HCT116 (cell line): Measurements from ENCODE around the gene TMEM45A. TPM values are rescaled to one million over a fixed set of nuclear protein-coding genes. Genes with fewer than 3 reads are reported as not detected.
A peak's percentile ranks its signal among the peaks of the same experiment; 100 is the strongest.

Source experiments
- ATAC-seq: fragments of 200-7000 bp; cut with Tn5 transposase; 2 replicates; pipeline ENCODE4 v1.9.1; 2020; ENCODE audit warnings: mild to moderate bottlenecking, moderate library complexity
- BruUV-seq: library from RNA; stranded (reverse); fragments of 400-500 nt; replicated peaks from 2 replicates; lab custom pipeline; 2021; lab: Mats Ljungman, UMichigan
- CTCF ChIA-PET: fragments of 300-600 bp; sonication (Branson Sonifier 250); formaldehyde crosslinking; loops from one replicate; lab custom pipeline; 2021; ENCODE audit warnings: antibody characterized with exemption; lab: Charles Lee
- POLR2A ChIA-PET: fragments of 300-600, 350-600 bp; sonication (Branson Sonifier 250); formaldehyde crosslinking; loops from one replicate; lab custom pipeline; 2021; ENCODE audit warnings: antibody characterized with exemption; lab: Charles Lee
- RAD21 ChIA-PET, 2 experiments: fragments of 300-600 bp; sonication (Branson Sonifier 250); formaldehyde crosslinking; loops; one replicate each; lab custom pipeline; 2023; ENCODE audit warnings: low total read pairs in 2 of 2; ENCODE audit not compliant: uncharacterized antibody in 2 of 2, unreplicated experiment in 2 of 2, low non-redundant PET in 1 of 2; lab: Charles Lee
- DNase-seq: peaks from one replicate; pipeline ENCODE4 v3.0.0-alpha.2; 2010; ENCODE audit warnings: low read depth, low spot score
- H2AFZ ChIP-seq: fragments of 200-600 bp; shearing (Covaris generic), sonication (generic); 2 replicates; pipeline ENCODE4 v1.6.1; 2017; ENCODE audit warnings: low read depth, mixed run types, mixed read lengths, antibody characterized with exemption, low read length; ENCODE audit not compliant: poor library complexity, severe bottlenecking
- H3K27ac ChIP-seq: 2 replicates; pipeline ENCODE4 v1.5.1; 2012; ENCODE audit warnings: low read depth, low read length
- H3K27me3 ChIP-seq: fragments of 200-600 bp; sonication (generic); 2 replicates; pipeline ENCODE4 v1.6.1; 2016; ENCODE audit warnings: mixed run types, low read length, mixed read lengths; ENCODE audit not compliant: insufficient read depth
- H3K36me3 ChIP-seq, 2 experiments: fragments of 200-500 bp in 1 of 2; fragments of 200-600 bp in 1 of 2; sonication (Bioruptor generic) in 1 of 2; sonication (generic) in 1 of 2; 2 replicates each; pipeline versions ENCODE4 v1.5.1 to v1.6.1; 2014 to 2016; ENCODE audit warnings: low read length in 2 of 2, inconsistent platforms in 1 of 2, mixed read lengths in 1 of 2, mixed run types in 1 of 2; ENCODE audit not compliant: insufficient read depth in 2 of 2, control insufficient read depth in 1 of 2
- H3K4me1 ChIP-seq, 2 experiments: fragments of 200-600 bp in 1 of 2; sonication (generic) in 1 of 2; 2 replicates each; pipeline versions ENCODE4 v1.5.1 to v1.6.1; 2012 to 2017; ENCODE audit warnings: low read length in 2 of 2, inconsistent platforms in 1 of 2, mild to moderate bottlenecking in 1 of 2, mixed read lengths in 1 of 2, mixed run types in 1 of 2, moderate library complexity in 1 of 2; ENCODE audit not compliant: insufficient read depth in 2 of 2, control insufficient read depth in 1 of 2
- H3K4me2 ChIP-seq: fragments of 200-600 bp; sonication (generic); 2 replicates; pipeline ENCODE4 v1.6.1; 2017; ENCODE audit warnings: mixed run types, low read length, mixed read lengths
- H3K4me3 ChIP-seq, 2 experiments: fragments of 200-600 bp in 1 of 2; sonication (generic) in 1 of 2; replicated peaks in 1 of 2; 2 replicates each; pipeline ENCODE4 v1.5.1; 2011 to 2016; ENCODE audit warnings: low read length in 2 of 2, control low read depth in 1 of 2, low read depth in 1 of 2, mild to moderate bottlenecking in 1 of 2, mixed read lengths in 1 of 2, mixed run types in 1 of 2
- H3K79me2 ChIP-seq: fragments of 200-600 bp; sonication (generic); 2 replicates; pipeline ENCODE4 v1.6.1; 2017; ENCODE audit warnings: mild to moderate bottlenecking, mixed run types, low read length, moderate library complexity, mixed read lengths; ENCODE audit not compliant: insufficient read depth
- H3K9ac ChIP-seq: fragments of 200-600 bp; sonication (generic); 2 replicates; pipeline ENCODE4 v1.6.1; 2016; ENCODE audit warnings: low read length, mixed read lengths
- H3K9me2 ChIP-seq: fragments of 200-600 bp; sonication (generic), shearing (Covaris generic); 2 replicates; pipeline ENCODE4 v1.6.1; 2017; ENCODE audit warnings: mixed run types, mild to moderate bottlenecking, moderate library complexity; ENCODE audit not compliant: insufficient read depth
- H3K9me3 ChIP-seq, 2 experiments: fragments of 200-500 bp in 1 of 2; fragments of 200-600 bp in 1 of 2; sonication (Bioruptor generic) in 1 of 2; sonication (generic) in 1 of 2; 2 replicates each; pipeline ENCODE4 v1.6.1; 2014 to 2017; ENCODE audit warnings: low read length in 2 of 2, mixed read lengths in 2 of 2, inconsistent platforms in 1 of 2, low read depth in 1 of 2, mild to moderate bottlenecking in 1 of 2, mixed run types in 1 of 2, moderate library complexity in 1 of 2; ENCODE audit not compliant: control insufficient read depth in 1 of 2, insufficient read depth in 1 of 2
- H4K20me1 ChIP-seq: fragments of 200-600 bp; sonication (generic), shearing (Covaris generic); 2 replicates; pipeline ENCODE4 v1.6.1; 2017; ENCODE audit warnings: mixed run types, mild to moderate bottlenecking, moderate library complexity; ENCODE audit not compliant: insufficient read depth
- ELF1 ChIP-seq: IDR thresholded peaks from 2 replicates; pipeline ENCODE4 v1.6.1; 2012; ENCODE audit warnings: low read depth, borderline replicate concordance
- EZH2phosphoT487 ChIP-seq: fragments of 200-600 bp; IDR thresholded peaks from 2 replicates; pipeline ENCODE4 v1.6.1; 2018; ENCODE audit warnings: antibody characterized with exemption, borderline replicate concordance
- POLR2AphosphoS5 ChIP-seq: IDR thresholded peaks from 2 replicates; pipeline ENCODE4 v1.6.1; 2011; ENCODE audit warnings: mild to moderate bottlenecking, low read depth, low read length, moderate library complexity
- RAD21 ChIP-seq: IDR thresholded peaks from 2 replicates; pipeline ENCODE4 v1.6.1; 2012; ENCODE audit warnings: low read depth, mild to moderate bottlenecking
- REST ChIP-seq: IDR thresholded peaks from 2 replicates; pipeline ENCODE4 v1.6.1; 2012; ENCODE audit warnings: low read depth
- YY1 ChIP-seq: IDR thresholded peaks from 2 replicates; pipeline ENCODE4 v1.6.1; 2011; ENCODE audit warnings: low read length, low read depth, moderate library complexity, mild to moderate bottlenecking; ENCODE audit not compliant: insufficient replicate concordance; ENCODE audit errors: extremely low read depth
- ZNF274 ChIP-seq: fragments of 200-500 bp; sonication (Bioruptor generic); IDR thresholded peaks from 2 replicates; pipeline ENCODE4 v1.6.1; 2014; ENCODE audit warnings: mild to moderate bottlenecking, low read depth, low read length, inconsistent platforms
- intact Hi-C: fragments of 100-400 bp; cut with micrococcal nuclease; formaldehyde crosslinking; loops from 2 replicates; pipeline ENCODE4 v1.10.0; 2022
- total RNA-seq: library from RNA; stranded (reverse); gene quantifications from one replicate; pipeline ENCODE4 v1.2.1, GENCODE V29; 2021; ENCODE audit not compliant: unreplicated experiment

The TMEM45A gene
- total RNA-seq, 1 experiment from 2014 or later = 5.0 TPM

GRCh38 chr3:100463646-100464155 lies 28.7 kb upstream of the TMEM45A start:
- ChIA-PET CTCF (interaction anchor here (1.2 to 4.8 kb wide), 10 partner anchors 11 to 733 kb away, joined by 3 to 107 read pairs (median 15); no protein-coding TSS in a partner anchor), RAD21 (interaction anchor here (1.1 to 2.0 kb wide), 5 partner anchors 127 to 732 kb away, joined by 3 to 16 read pairs (median 5); no protein-coding TSS in a partner anchor), POLR2A (interaction anchor here (1.0 to 1.5 kb wide), 3 partner anchors 12 to 126 kb away, joined by 3 to 5 read pairs (median 3); no protein-coding TSS in a partner anchor)
- Histone ChIP-seq H3K79me2 (no peaks in the 10 kb centered on the region), H3K4me2 (no peak overlapping the region), H3K9me2 (no peaks in the 10 kb centered on the region), H3K27ac (no peak overlapping the region), H3K4me3 (no peak overlapping the region), H3K4me1 (peaks cover 0 to 4% of the 10 kb centered on the region in 2 experiments; a peak in 1 of 4 replicates), H3K27me3 (no peaks in the 10 kb centered on the region), H3K9ac (no peak overlapping the region), H3K9me3 (peaks cover 3 to 7% of the 10 kb centered on the region in 2 experiments; a peak in 1 of 4 replicates), H2AFZ (peak overlapping the region; percentile 73), H4K20me1 (no peaks in the 10 kb centered on the region), H3K36me3 (no peaks in the 10 kb centered on the region)
- no peak for TF ChIP-seq ZNF274
- TF ChIP-seq YY1 = no peak
- TF ChIP-seq REST = no peak
- no peak for TF ChIP-seq RAD21
- TF ChIP-seq ELF1 = no peak
- TF ChIP-seq EZH2phosphoT487 = no peak
- no peak for TF ChIP-seq POLR2AphosphoS5
- intact Hi-C loops = loop anchor here (1.0 to 10.0 kb wide), 6 partner anchors 127 to 733 kb away; no protein-coding TSS in a partner anchor
- ATAC-seq (no peak), DNase-seq (no peak)
- BruUV-seq = no TSS peak
